ENCODE results near the gene ROGDI. TPM values are rescaled to one million over a fixed set of nuclear protein-coding genes. Genes with fewer than 3 reads are reported as not detected.
A peak's percentile ranks its signal among the peaks of the same experiment; 100 is the strongest.

Gene ROGDI
- polyA plus RNA-seq, 1 donor (not counting 4 experiments of a cell fraction or from before 2014, with no cell fraction given): 20.5 TPM

GRCh38 chr16:4796982-4797804, 5.2 kb downstream of the ROGDI start:
- Histone ChIP-seq H3K9ac (ENCODE audit: control insufficient read depth, extremely low read depth, insufficient read depth, low read length) (no peak overlapping the region), H3K9me1 (ENCODE audit: control insufficient read depth, extremely low read depth, insufficient read depth, low read length) (no peaks in the 10 kb centered on the region), H3K27ac (ENCODE audit: control insufficient read depth, insufficient read depth, low read length) (no peak overlapping the region), H4K20me1 (ENCODE audit: control insufficient read depth, extremely low read depth, insufficient read depth, low read length) (no peaks in the 10 kb centered on the region), H3K36me3 (ENCODE audit: control insufficient read depth in 2 of 2, extremely low read depth in 1 of 2, insufficient read depth in 2 of 2, low read length in 2 of 2) (peaks cover 0 to 8% of the 10 kb centered on the region in 2 experiments), H3K4me1 (ENCODE audit: control insufficient read depth, extremely low read depth, insufficient read depth, low read length) (peaks cover 19% of the 10 kb centered on the region), H3K4me3 (ENCODE audit: control insufficient read depth in 2 of 3, extremely low read depth in 1 of 3, insufficient read depth in 2 of 3, low read depth in 1 of 3, low read length in 3 of 3) (no peak overlapping the region), H2AFZ (ENCODE audit: control insufficient read depth, low read length) (no peak overlapping the region), H3K9me3 (ENCODE audit: control insufficient read depth, low read depth, low read length) (no peaks in the 10 kb centered on the region), H3K79me2 (ENCODE audit: control insufficient read depth, insufficient read depth, low read length) (no peaks in the 10 kb centered on the region), H3K4me2 (ENCODE audit: control insufficient read depth, extremely low read depth, insufficient read depth, low read depth, low read length) (no peak overlapping the region), H3K27me3 (ENCODE audit: control insufficient read depth, extremely low read depth, insufficient read depth, low read length) (no peaks in the 10 kb centered on the region)
- dilution Hi-C loops (cut with MboI; ENCODE audit: extremely low pct_ligation_motif_present, low sequenced_read_pairs): no loop called here
- no peak for DNase-seq (ENCODE audit: low read depth, low spot score)
- FAIRE-seq: no peak
- TF ChIP-seq CTCF (optimal IDR thresholded peaks at IDR 0.05 in 1 of 3, IDR thresholded peaks at IDR 0.05 in 1 of 3, conservative IDR thresholded peaks at IDR 0.05 in 1 of 3; ENCODE audit: extremely low read depth in 1 of 3, insufficient read depth in 2 of 3, low read length in 3 of 3): no peak
- no peak for TF ChIP-seq EZH2 (IDR thresholded peaks at IDR 0.05; ENCODE audit: low read length)

- TF ChIP-seq CTCF (optimal IDR thresholded peaks at IDR 0.05 in 1 of 3, IDR thresholded peaks at IDR 0.05 in 1 of 3, conservative IDR thresholded peaks at IDR 0.05 in 1 of 3; ENCODE audit: extremely low read depth in 1 of 3, insufficient read depth in 2 of 3, low read length in 3 of 3): no peak
- TF ChIP-seq EZH2 (IDR thresholded peaks at IDR 0.05; ENCODE audit: low read length): no peak
- no peaks in the 10 kb centered on the region for H3K79me2 ChIP-seq (ENCODE audit: control insufficient read depth, insufficient read depth, low read length)
- H3K27me3 ChIP-seq (ENCODE audit: control insufficient read depth, extremely low read depth, insufficient read depth, low read length): no peaks in the 10 kb centered on the region
- dilution Hi-C loops (cut with MboI; ENCODE audit: extremely low pct_ligation_motif_present, low sequenced_read_pairs): no loop called here
- H3K9me3 ChIP-seq (ENCODE audit: control insufficient read depth, low read depth, low read length): no peaks in the 10 kb centered on the region
- DNase-seq (ENCODE audit: low read depth, low spot score) (no peak), FAIRE-seq (no peak)
- peaks cover 11% of the 10 kb centered on the region for H3K4me1 ChIP-seq (ENCODE audit: control insufficient read depth, extremely low read depth, insufficient read depth, low read length)
- no peak overlapping the region for H3K27ac ChIP-seq (ENCODE audit: control insufficient read depth, insufficient read depth, low read length)
- peak overlapping the region in 1 of 3 experiments; percentile 34 for H3K4me3 ChIP-seq (ENCODE audit: control insufficient read depth in 2 of 3, extremely low read depth in 1 of 3, insufficient read depth in 2 of 3, low read depth in 1 of 3, low read length in 3 of 3)
- no peaks in the 10 kb centered on the region for H3K9me1 ChIP-seq (ENCODE audit: control insufficient read depth, extremely low read depth, insufficient read depth, low read length)
- H4K20me1 ChIP-seq (ENCODE audit: control insufficient read depth, extremely low read depth, insufficient read depth, low read length): no peaks in the 10 kb centered on the region
- peaks cover 0 to 8% of the 10 kb centered on the region in 2 experiments for H3K36me3 ChIP-seq (ENCODE audit: control insufficient read depth in 2 of 2, extremely low read depth in 1 of 2, insufficient read depth in 2 of 2, low read length in 2 of 2)
- H3K9ac ChIP-seq (ENCODE audit: control insufficient read depth, extremely low read depth, insufficient read depth, low read length): no peak overlapping the region
- H3K4me2 ChIP-seq (ENCODE audit: control insufficient read depth, extremely low read depth, insufficient read depth, low read depth, low read length): no peak overlapping the region
- no peak overlapping the region for H2AFZ ChIP-seq (ENCODE audit: control insufficient read depth, low read length)
Observed at GRCh38 chr16:4795828-4796572, 6.4 kb downstream of the ROGDI start.
